B cell (primary cell): ENCODE results near the gene TNFRSF6B. TPM values are rescaled to one million over a fixed set of nuclear protein-coding genes. Genes with fewer than 3 reads are reported as not detected.

Experiments
- ATAC-seq: fragments of 200-7000 bp; cut with Tn5 transposase; one replicate; pipeline ENCODE4 v1.10.0; 2021; ENCODE audit warnings: low read depth, mild to moderate bottlenecking, moderate number of reproducible peaks, moderate library complexity
- CTCF ChIA-PET: fragments of 350-600 bp; sonication (Branson Sonifier 250); formaldehyde crosslinking; loops from one replicate; lab custom pipeline; 2021; ENCODE audit warnings: antibody characterized with exemption, inconsistent platforms; lab: Charles Lee
- POLR2A ChIA-PET: fragments of 350-600 bp; sonication (Branson Sonifier 250); formaldehyde crosslinking; loops from one replicate; lab custom pipeline; 2021; ENCODE audit warnings: antibody characterized with exemption; lab: Charles Lee
- DNase-seq: peaks from one replicate; pipeline ENCODE4 v3.0.0; 2013
- H2AFZ ChIP-seq: 2 replicates; pipeline ENCODE4 v1.6.1; 2012; ENCODE audit warnings: mild to moderate bottlenecking, low read depth, low read length; ENCODE audit not compliant: insufficient read depth, poor library complexity, severe bottlenecking
- H3K27ac ChIP-seq, 2 donors: 1 replicate in 1 of 2; 2 replicates in 1 of 2; pipeline ENCODE4 v1.5.1; 2012 to 2013; ENCODE audit warnings: low read length in 2 of 2, mild to moderate bottlenecking in 2 of 2, moderate library complexity in 1 of 2
- H3K27me3 ChIP-seq, 4 experiments: fragments of 200-600 bp in 1 of 4; sonication (generic) in 1 of 4; replicated peaks in 1 of 4; 1 replicate in 2 of 4; 2 replicates in 2 of 4; pipeline versions ENCODE4 v1.6.1 to v1.7.0; 2013 to 2016; ENCODE audit warnings: low read length in 3 of 4, mild to moderate bottlenecking in 2 of 4, mixed read lengths in 1 of 4, moderate library complexity in 1 of 4; ENCODE audit not compliant: insufficient read depth in 4 of 4, control insufficient read depth in 3 of 4; ENCODE audit errors: control extremely low read depth in 1 of 4
- H3K36me3 ChIP-seq, 2 experiments: replicated peaks in 1 of 2; 1 replicate in 1 of 2; 2 replicates in 1 of 2; pipeline versions ENCODE4 v1.6.1 to v1.7.1; 2013; ENCODE audit warnings: low read length in 1 of 2; ENCODE audit not compliant: insufficient read depth in 2 of 2, control insufficient read depth in 1 of 2; ENCODE audit errors: control extremely low read depth in 1 of 2, extremely low read depth in 1 of 2
- H3K4me1 ChIP-seq, 2 donors: fragments of 200-600 bp in 1 of 2; sonication (generic) in 1 of 2; 1 replicate in 1 of 2; 2 replicates in 1 of 2; pipeline versions ENCODE4 v1.5.1 to v1.6.1; 2013 to 2017; ENCODE audit warnings: low read length in 2 of 2; ENCODE audit not compliant: control insufficient read depth in 2 of 2, insufficient read depth in 2 of 2
- H3K4me2 ChIP-seq: replicated peaks from 2 replicates; pipeline ENCODE3; 2012; ENCODE audit warnings: mild to moderate bottlenecking, low read depth, low read length; ENCODE audit not compliant: poor library complexity, severe bottlenecking
- H3K4me3 ChIP-seq, 5 experiments: fragments of 200-600 bp in 1 of 5; sonication (generic) in 1 of 5; 1 replicate in 3 of 5; 2 replicates in 2 of 5; pipeline versions ENCODE4 v1.5.1 to v1.7.0; 2011 to 2016; ENCODE audit warnings: low read length in 4 of 5, mild to moderate bottlenecking in 4 of 5, low read depth in 2 of 5, control low read depth in 1 of 5, moderate library complexity in 1 of 5; ENCODE audit not compliant: insufficient read depth in 1 of 5; ENCODE audit errors: control extremely low read depth in 1 of 5, extremely low read depth in 1 of 5
- H3K79me2 ChIP-seq: fragments of 200-600 bp; sonication (generic); one replicate; pipeline ENCODE4 v1.6.0; 2016; ENCODE audit warnings: low read length; ENCODE audit not compliant: control insufficient read depth, insufficient read depth
- H3K9ac ChIP-seq: fragments of 200-600 bp; sonication (generic); 2 replicates; pipeline ENCODE4 v1.6.1; 2017; ENCODE audit warnings: mild to moderate bottlenecking, low read length, moderate library complexity
- H3K9me3 ChIP-seq, 3 donors: one replicate each; pipeline versions ENCODE4 v1.6.1 to v1.7.1; 2013; ENCODE audit warnings: low read length in 2 of 3; ENCODE audit not compliant: control insufficient read depth in 2 of 3, insufficient read depth in 1 of 3; ENCODE audit errors: control extremely low read depth in 1 of 3
- H4K20me1 ChIP-seq: 2 replicates; pipeline ENCODE4 v1.6.0; 2012; ENCODE audit warnings: mild to moderate bottlenecking, low read length; ENCODE audit not compliant: insufficient read depth, control insufficient read depth, poor library complexity, severe bottlenecking
- H3K27ac Mint-ChIP-seq: one replicate; pipeline ENCODE4 v1.8.0; 2021; ENCODE audit warnings: mixed read lengths
- H3K27me3 Mint-ChIP-seq: one replicate; pipeline ENCODE4 v1.8.0; 2021; ENCODE audit warnings: mixed read lengths
- H3K4me1 Mint-ChIP-seq: one replicate; pipeline ENCODE4 v1.8.0; 2021; ENCODE audit warnings: mixed read lengths
- H3K4me3 Mint-ChIP-seq: one replicate; pipeline ENCODE4 v1.8.0; 2021; ENCODE audit warnings: mixed read lengths
- H3K9me3 Mint-ChIP-seq: one replicate; pipeline ENCODE4 v1.8.0; 2022; ENCODE audit warnings: mixed read lengths; ENCODE audit not compliant: insufficient read depth
- CTCF ChIP-seq: fragments of 200-600 bp; IDR thresholded peaks from one replicate; pipeline ENCODE4 v1.8.0; 2022; ENCODE audit warnings: antibody characterized with exemption, mild to moderate bottlenecking
- EZH2 ChIP-seq: IDR thresholded peaks from 2 replicates; pipeline ENCODE4 v1.6.1; 2012; ENCODE audit warnings: borderline replicate concordance, low read depth, mild to moderate bottlenecking, moderate library complexity, low read length; ENCODE audit not compliant: insufficient read depth, poor library complexity, severe bottlenecking
- WGBS: methylation state at CpG from one replicate; pipeline ENCODE4 v1.1.5; 2013; ENCODE audit warnings: missing lambda C conversion rate; ENCODE audit not compliant: insufficient coverage; 5-methylcytosine and 5-hydroxymethylcytosine counted together
- intact Hi-C: fragments of 100-400 bp; cut with micrococcal nuclease; formaldehyde crosslinking; loops from one replicate; pipeline ENCODE4 v1.10.0; 2022
- polyA plus RNA-seq: library from polyadenylated mRNA; depleted of rRNA; stranded (reverse); fragments of >200 nt; gene quantifications from 2 replicates; pipeline ENCODE4 v1.2.3, GENCODE V29; 2012
- total RNA-seq, 2 donors: library from RNA; stranded (reverse); fragments of 120-200 nt in 1 of 2; gene quantifications; 1 replicate in 1 of 2; 2 replicates in 1 of 2; pipeline versions ENCODE4 v1.2.3 to v1.2.4, GENCODE V29; 2013 to 2022

Gene TNFRSF6B
- total and polyA plus RNA-seq, 2 donors (not counting 1 experiment from before 2014, with no cell fraction given), result 6.7 TPM; not detected in 1

DNA sequence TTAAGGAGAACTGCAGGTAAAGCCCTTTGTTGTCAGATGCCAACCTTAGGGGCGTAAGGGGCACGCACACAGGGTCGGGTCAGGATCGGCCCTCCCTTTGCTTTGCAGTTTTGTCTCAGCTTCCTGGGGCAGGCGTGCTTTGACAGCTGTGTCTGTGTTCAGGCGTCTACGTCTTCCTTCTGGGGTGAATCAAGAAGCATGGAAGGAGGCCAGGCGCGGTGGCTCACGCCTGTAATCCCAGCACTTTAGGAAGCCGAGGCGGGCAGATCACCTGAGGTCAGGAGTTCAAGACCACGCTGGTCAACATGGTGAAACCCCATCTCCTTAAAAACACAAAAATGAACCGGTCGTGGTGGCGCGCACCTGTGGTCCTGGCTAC, 12.7 kb downstream of the TNFRSF6B start:
- Histone ChIP-seq H3K27me3 (no peaks in the 10 kb centered on the region), H3K36me3 (peaks cover 2 to 45% of the 10 kb centered on the region in 2 experiments), H3K9ac (no peak overlapping the region), H3K9me3 (peaks cover 0 to 2% (median 0%) of the 10 kb centered on the region in 3 donors), H2AFZ (no peak overlapping the region), H4K20me1 (peaks cover 72% of the 10 kb centered on the region), H3K4me1 (peaks cover 21 to 28% of the 10 kb centered on the region in 2 donors), H3K27ac (peak overlapping the region in 1 of 2 donors; percentile 85), H3K4me3 (no peak overlapping the region), H3K4me2 (peak overlapping the region; percentile 94), H3K79me2 (peaks cover 89% of the 10 kb centered on the region)
- Mint-ChIP-seq H3K4me1 (peaks cover 38% of the 10 kb centered on the region), H3K27me3 (no peaks in the 10 kb centered on the region), H3K9me3 (no peaks in the 10 kb centered on the region), H3K4me3 (peak overlapping the region; percentile 76), H3K27ac (peak overlapping the region; percentile 56)
- WGBS, result 94% methylated on average over 12 of the region's 17 CpGs
- no peak for ATAC-seq
- DNase-seq, result peak; percentile 10
- intact Hi-C loops, result loop anchor here (5.0 kb wide), 1 partner anchor 353 kb away; the partner anchor contains the start of gene TCEA2
- ChIA-PET POLR2A (interaction anchor here (1.1 kb wide), 1 partner anchor 29 kb away, joined by 3 read pairs; no protein-coding TSS in a partner anchor), CTCF (interaction anchor here (2.6 kb wide), 1 partner anchor 67 kb away, joined by 7 read pairs; no protein-coding TSS in a partner anchor)
- TF ChIP-seq EZH2 (no peak), CTCF (no peak)

DNA sequence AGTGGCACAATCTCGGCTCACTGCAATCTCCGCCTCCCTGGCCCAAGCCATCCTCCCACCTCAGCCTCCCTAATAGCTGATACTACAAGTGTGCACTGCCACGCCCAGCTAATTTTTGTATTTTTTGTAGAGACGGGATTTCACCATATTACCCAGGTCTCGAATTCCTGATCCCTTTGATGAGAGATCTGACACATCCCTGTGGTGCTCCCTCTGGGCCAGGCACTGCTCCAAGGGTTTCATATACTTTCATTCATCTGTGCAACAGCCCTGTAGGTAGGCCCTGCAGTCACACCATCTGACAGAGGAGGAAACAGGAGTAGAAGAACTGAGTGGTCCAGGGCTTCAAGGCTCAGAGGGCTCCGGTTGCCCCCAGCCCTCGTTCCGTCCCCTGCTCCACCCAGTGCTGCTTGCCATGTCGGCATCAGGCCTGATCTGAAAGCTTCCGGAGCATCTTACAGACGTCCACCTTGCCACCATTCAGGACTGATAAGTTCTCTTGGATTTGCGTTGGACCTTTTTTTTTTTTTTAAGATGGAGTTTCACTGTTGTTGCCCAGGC, 14.7 kb downstream of the TNFRSF6B start:
- H3K9me3 ChIP-seq, result peaks cover 1 to 20% (median 7%) of the 10 kb centered on the region in 3 donors
- ATAC-seq (no peak), DNase-seq (no peak)
- no peak overlapping the region for H3K27ac ChIP-seq
- H3K4me1 ChIP-seq, result peaks cover 18 to 24% of the 10 kb centered on the region in 2 donors
- H3K4me2 ChIP-seq, result no peak overlapping the region
- Mint-ChIP-seq H3K4me3 (no peak overlapping the region), H3K27ac (no peak overlapping the region), H3K9me3 (peaks cover 2% of the 10 kb centered on the region), H3K4me1 (peaks cover 37% of the 10 kb centered on the region), H3K27me3 (no peaks in the 10 kb centered on the region)
- intact Hi-C loops, result no loop called here
- H3K36me3 ChIP-seq, result peaks cover 2 to 39% of the 10 kb centered on the region in 2 experiments
- CTCF ChIA-PET, result no interaction called here
- no peak for TF ChIP-seq EZH2
- no peak overlapping the region for H3K9ac ChIP-seq
- peaks cover 88% of the 10 kb centered on the region for H3K79me2 ChIP-seq
- 96% methylated on average over 11 of the region's 12 CpGs for WGBS
- POLR2A ChIA-PET, result interaction anchor here (0.7 kb wide), 2 partner anchors 83 to 329 kb away, joined by 4 to 5 read pairs; no protein-coding TSS in a partner anchor
- H4K20me1 ChIP-seq, result peaks cover 66% of the 10 kb centered on the region
- no peak overlapping the region for H3K4me3 ChIP-seq
- H3K27me3 ChIP-seq, result no peaks in the 10 kb centered on the region
- H2AFZ ChIP-seq, result no peak overlapping the region
